T-helper 22 cell (primary cell): ENCODE results near the gene POLR2H.

Experiments used
- DNase-seq: peaks from one replicate; pipeline ENCODE4 v3.0.0-alpha.2; 2020; ENCODE audit warnings: low read depth

POLR2H gene

DNA sequence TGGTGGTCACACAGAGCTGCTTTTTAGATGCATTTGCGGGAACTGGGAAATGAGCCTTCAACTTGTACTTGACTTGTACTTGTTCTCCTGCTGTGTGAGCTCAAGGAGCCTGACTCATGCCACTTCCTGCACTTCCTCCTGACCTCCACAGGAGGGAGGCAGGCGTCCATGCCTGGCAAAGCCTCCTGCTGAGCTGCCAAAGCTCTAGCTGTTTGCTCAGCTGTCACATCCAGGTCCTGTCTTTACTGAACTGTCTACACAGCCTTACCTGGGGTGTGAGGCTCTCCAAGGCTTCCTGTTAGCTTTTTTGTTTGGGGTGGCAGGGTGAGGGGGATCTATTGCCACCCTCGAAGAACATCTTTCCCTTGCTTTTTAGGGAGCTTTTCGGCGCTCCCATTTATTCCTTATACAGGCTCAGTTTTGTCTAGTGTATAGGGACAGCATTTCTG is 10.1 kb downstream of the POLR2H start:
- DNase-seq = peak; percentile 30

DNA sequence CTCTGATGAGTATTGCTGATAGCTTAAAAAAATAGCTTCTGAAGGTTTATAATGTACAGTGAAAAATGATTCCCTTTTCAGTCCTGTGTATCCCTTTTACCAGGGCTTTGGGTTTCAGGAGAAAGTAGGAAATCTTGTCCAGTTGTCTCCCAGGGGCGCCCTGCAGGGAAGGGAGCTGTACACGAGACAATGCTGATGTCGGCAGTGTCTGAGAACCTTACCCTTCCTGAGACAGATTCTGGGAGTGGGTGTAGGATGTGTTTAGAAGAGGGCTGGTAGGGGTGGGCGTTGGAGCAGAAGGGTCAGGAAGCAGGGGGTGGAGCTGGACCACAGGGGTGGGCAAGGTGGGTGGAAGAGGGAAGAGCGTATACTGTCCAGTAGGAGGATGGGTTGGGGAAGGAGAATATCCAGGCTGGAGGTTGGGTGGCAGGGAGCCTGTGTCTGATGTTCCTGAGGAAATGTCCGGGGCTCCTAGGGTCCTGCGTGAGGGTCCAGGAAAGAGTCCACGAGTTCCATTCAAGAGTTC is 10.8 kb downstream of the POLR2H start:
- no peak for DNase-seq

GRCh38 chr3:184372911-184373310 is 11.4 kb downstream of the POLR2H start:
- no peak for DNase-seq

DNA sequence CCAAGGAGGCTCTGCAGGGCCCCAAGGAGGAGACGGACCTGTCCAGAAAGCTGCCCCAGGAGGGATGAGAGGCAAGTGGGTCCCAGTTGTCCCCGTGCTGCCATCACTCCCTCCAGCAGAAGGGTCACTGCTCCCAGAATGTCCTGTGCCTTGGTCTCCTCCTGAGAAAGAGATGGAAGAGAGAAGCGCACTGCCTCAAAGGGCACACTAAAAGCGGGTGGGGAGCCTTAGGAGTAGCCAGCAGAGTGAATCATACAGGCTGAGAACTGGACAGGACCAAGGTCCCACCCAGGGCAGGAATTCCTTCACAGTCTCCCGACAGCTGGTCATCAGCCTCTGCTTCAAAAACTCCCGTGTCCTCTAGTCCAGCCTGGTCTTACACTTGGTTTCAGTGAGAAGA is 11.9 kb downstream of the POLR2H start:
- DNase-seq = no peak

- no peak for DNase-seq
Measured at GRCh38 chr3:184375747-184376461, 14.4 kb downstream of the POLR2H start.

GRCh38 chr3:184377374-184377773 is 15.9 kb downstream of the POLR2H start:
- no peak for DNase-seq

GRCh38 chr3:184377882-184378445 is 16.5 kb downstream of the POLR2H start, which contains the start of gene THPO:
Gene THPO (minus strand): TSS chr3:184378207. CDS start chr3:184376259, 1,948 bp downstream.
- DNase-seq = no peak

DNA sequence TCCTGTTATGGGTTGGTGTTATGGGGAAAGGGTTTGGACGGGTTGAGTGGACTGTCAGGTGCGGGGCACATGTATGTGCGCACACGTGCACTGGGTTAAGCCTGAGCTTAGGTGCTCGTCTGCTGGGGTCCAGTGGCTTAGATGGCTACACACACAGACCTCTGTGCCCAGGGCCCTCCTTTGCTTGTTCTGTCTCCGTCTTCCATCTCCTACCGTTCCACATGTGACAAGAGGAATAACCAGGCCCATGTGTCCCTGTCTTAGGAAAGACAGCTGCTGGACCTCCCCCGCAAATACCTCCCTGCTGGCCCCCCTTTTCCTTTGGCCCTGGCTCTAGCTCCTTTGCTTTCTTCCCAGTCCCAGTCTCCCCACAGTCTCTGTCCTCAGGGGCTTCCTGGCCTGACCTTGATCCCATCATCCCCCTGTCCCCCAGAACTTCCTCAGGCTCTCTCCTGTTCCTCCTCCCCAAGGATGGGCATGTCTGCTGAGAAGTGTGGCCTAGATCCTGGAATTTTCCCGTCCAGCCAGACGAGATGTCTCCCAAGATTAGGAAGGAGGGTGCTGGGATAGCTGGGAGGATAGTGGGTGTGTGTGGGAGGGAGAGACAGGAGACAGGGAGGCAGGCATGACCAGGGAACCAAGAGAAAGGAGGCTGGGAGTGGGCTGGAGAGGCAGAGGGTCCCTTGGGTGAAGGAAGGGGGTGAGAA is 17.3 kb downstream of the POLR2H start:
- DNase-seq = no peak

GRCh38 chr3:184379358-184380184 is 18.1 kb downstream of the POLR2H start, which contains the start of gene CHRD:
Gene CHRD (plus strand): TSS chr3:184380054. CDS start chr3:184380319, 265 bp downstream.
- DNase-seq = no peak

DNA sequence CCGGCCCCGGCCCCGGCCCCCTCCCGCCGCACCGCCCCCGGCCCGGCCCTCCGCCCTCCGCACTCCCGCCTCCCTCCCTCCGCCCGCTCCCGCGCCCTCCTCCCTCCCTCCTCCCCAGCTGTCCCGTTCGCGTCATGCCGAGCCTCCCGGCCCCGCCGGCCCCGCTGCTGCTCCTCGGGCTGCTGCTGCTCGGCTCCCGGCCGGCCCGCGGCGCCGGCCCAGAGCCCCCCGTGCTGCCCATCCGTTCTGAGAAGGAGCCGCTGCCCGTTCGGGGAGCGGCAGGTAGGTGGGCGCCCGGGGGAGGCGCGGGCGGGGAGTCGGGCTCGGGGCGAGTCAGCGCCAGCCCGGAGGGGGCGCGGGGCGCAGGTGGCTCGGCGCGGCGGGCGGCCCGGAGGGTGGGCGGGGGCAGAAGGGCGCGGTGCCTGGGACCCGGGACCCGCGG is 18.7 kb downstream of the POLR2H start:
- no peak for DNase-seq

DNA sequence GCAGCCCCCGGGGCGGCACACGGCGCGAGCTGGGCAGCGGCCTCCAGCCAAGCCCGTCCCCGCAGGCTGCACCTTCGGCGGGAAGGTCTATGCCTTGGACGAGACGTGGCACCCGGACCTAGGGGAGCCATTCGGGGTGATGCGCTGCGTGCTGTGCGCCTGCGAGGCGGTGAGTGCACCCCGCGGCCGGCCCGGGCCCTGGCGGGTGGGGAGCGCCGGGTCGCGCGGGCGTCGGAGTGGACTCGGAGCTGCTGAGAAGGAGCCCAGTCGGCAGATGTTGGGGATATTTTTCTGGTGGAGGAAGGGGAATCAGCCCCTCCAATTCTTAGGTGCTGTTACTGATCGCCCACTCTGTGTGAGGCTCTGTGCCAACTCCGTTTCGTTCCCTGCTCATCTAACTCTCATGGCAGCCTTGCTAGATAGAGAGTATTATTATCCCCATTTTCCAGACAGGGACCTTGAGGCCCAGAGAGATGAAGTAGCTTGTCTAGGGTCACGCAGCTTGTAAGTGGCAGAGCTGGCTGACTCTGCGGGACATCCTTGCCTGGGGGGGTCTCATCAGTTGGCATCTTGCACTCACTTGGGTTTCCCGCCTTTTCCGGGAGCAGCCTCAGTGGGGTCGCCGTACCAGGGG is 19.2 kb downstream of the POLR2H start:
- no peak for DNase-seq

DNA sequence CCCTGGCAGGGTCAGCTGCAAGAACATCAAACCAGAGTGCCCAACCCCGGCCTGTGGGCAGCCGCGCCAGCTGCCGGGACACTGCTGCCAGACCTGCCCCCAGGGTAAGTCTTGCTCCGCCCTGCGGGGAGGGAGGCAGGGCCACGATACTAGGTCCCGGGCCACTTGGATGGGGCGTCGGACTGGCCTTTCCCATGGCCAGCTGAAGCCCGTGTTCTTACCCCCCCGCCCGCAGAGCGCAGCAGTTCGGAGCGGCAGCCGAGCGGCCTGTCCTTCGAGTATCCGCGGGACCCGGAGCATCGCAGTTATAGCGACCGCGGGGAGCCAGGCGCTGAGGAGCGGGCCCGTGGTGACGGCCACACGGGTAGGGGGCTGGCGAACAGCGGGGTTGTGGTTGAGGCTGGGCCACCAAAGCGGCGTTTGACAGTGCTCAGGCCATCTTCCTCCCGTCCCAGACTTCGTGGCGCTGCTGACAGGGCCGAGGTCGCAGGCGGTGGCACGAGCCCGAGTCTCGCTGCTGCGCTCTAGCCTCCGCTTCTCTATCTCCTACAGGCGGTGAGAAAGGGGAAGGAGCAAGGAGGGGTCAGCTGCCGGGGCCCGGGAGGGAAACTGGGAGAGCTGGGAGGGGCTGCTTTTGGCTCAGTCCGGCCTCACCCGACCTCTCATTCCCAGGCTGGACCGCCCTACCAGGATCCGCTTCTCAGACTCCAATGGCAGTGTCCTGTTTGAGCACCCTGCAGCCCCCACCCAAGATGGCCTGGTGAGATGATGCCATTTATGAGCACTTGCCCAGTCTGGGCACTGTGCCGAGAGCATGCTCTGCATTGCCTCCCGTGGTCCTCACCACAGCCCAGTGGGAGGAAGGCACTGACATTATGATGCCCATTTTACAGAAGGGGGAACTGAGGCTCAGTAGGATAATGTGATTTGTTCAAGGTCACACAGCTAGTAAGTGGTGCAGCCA is 20.0 kb downstream of the POLR2H start:
- no peak for DNase-seq

DNA sequence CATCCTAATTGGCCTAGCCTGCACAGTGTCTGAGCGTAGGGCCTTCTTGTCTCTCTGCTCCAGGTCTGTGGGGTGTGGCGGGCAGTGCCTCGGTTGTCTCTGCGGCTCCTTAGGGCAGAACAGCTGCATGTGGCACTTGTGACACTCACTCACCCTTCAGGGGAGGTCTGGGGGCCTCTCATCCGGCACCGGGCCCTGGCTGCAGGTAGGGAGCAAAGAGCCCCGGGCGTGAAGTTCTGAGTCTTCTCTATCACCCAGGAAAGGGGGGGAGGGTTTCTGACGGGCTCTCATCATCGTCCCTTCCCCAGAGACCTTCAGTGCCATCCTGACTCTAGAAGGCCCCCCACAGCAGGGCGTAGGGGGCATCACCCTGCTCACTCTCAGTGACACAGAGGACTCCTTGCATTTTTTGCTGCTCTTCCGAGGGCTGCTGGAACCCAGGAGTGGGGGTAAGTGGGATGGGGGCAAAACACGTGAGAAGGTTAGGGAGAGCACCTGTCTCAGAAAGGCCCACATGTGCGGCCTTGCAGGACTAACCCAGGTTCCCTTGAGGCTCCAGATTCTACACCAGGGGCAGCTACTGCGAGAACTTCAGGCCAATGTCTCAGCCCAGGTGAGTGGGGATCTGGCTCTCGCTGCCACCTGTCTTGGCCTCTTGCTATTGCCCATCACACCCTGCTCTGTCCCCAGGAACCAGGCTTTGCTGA is 21.0 kb downstream of the POLR2H start:
- no peak for DNase-seq

GRCh38 chr3:184383033-184383740 is 21.7 kb downstream of the POLR2H start:
- DNase-seq = no peak

- no peak for DNase-seq
Measured at GRCh38 chr3:184384342-184384741, 22.8 kb downstream of the POLR2H start.

- no peak for DNase-seq
Measured at GRCh38 chr3:184384856-184385422, 23.4 kb downstream of the POLR2H start.

GRCh38 chr3:184386047-184386806 is 24.7 kb downstream of the POLR2H start:
- no peak for DNase-seq
